Measurements from ENCODE around the gene ARSG. TPM values are rescaled to one million over a fixed set of nuclear protein-coding genes. Genes with fewer than 3 reads are reported as not detected.

Gene ARSG
- total and polyA plus RNA-seq, 4 donors = 1.5 to 5.4 (median 2.3) TPM

GRCh38 chr17:68428498-68429172, 137.3 kb downstream of the ARSG start:
- Histone ChIP-seq H3K9ac (ENCODE audit: low read depth in 1 of 2, low read length in 2 of 2) (no peak overlapping the region), H3K27me3 (ENCODE audit: control insufficient read depth in 4 of 4, insufficient read depth in 4 of 4, low read length in 3 of 4) (no peaks in the 10 kb centered on the region), H3K9me3 (ENCODE audit: control insufficient read depth in 4 of 4, low read length in 3 of 4) (no peaks in the 10 kb centered on the region), H3K36me3 (ENCODE audit: control insufficient read depth in 4 of 4, insufficient read depth in 3 of 4, low read depth in 1 of 4, low read length in 3 of 4) (peaks cover 7 to 45% (median 32%) of the 10 kb centered on the region in 4 donors), H3K4me3 (ENCODE audit: low read depth in 1 of 3, low read length in 3 of 3) (no peak overlapping the region), H3K27ac (ENCODE audit: low read depth in 1 of 2, low read length in 2 of 2) (no peak overlapping the region), H3K4me1 (ENCODE audit: control insufficient read depth in 4 of 4, insufficient read depth in 4 of 4, low read length in 3 of 4) (peaks cover 0 to 9% (median 3%) of the 10 kb centered on the region in 4 donors)
- no peak for DNase-seq (ENCODE audit: low spot score)
- TF ChIP-seq RXRA (IDR thresholded peaks at IDR 0.05) (peak in 1 of 2 donors; percentile 37), HNF4A (conservative IDR thresholded peaks at IDR 0.05) (peak in 1 of 2 donors; percentile 30), RAD21 (IDR thresholded peaks at IDR 0.05) (peak in 1 of 2 donors; percentile 49), YY1 (IDR thresholded peaks at IDR 0.05) (no peak), JUND (IDR thresholded peaks at IDR 0.05) (no peak), CTCF (IDR thresholded peaks at IDR 0.05; ENCODE audit: low read depth, low read length, missing input control) (no peak), FOXA1 (IDR thresholded peaks at IDR 0.05) (no peak), FOXA2 (IDR thresholded peaks at IDR 0.05) (no peak), TAF1 (conservative IDR thresholded peaks at IDR 0.05) (no peak)
- WGBS = 64% methylated on average over 14 of the region's 14 CpGs

GRCh38 chr17:68429881-68430280, 138.6 kb downstream of the ARSG start:
- TF ChIP-seq HNF4G (IDR thresholded peaks at IDR 0.05) (no peak), FOXA2 (IDR thresholded peaks at IDR 0.05) (no peak), GABPA (IDR thresholded peaks at IDR 0.05 in 1 of 2, conservative IDR thresholded peaks at IDR 0.05 in 1 of 2) (no peak), HNF4A (conservative IDR thresholded peaks at IDR 0.05) (no peak), ATF3 (IDR thresholded peaks at IDR 0.05) (no peak), SP1 (IDR thresholded peaks at IDR 0.05) (no peak), RAD21 (IDR thresholded peaks at IDR 0.05) (no peak), TAF1 (conservative IDR thresholded peaks at IDR 0.05) (no peak), RXRA (IDR thresholded peaks at IDR 0.05) (no peak), ZBTB33 (IDR thresholded peaks at IDR 0.05) (no peak), EGR1 (IDR thresholded peaks at IDR 0.05; ENCODE audit: low read depth in 2 of 2) (no peak), YY1 (IDR thresholded peaks at IDR 0.05) (no peak), REST (IDR thresholded peaks at IDR 0.05) (no peak), JUND (IDR thresholded peaks at IDR 0.05) (no peak), FOXA1 (IDR thresholded peaks at IDR 0.05) (no peak), NR2F2 (IDR thresholded peaks at IDR 0.05) (no peak)
- 98% methylated on average over 11 of the region's 11 CpGs for WGBS
- Histone ChIP-seq H3K27ac (ENCODE audit: low read depth in 1 of 2, low read length in 2 of 2) (no peak overlapping the region), H3K4me1 (ENCODE audit: control insufficient read depth in 4 of 4, insufficient read depth in 4 of 4, low read length in 3 of 4) (peaks cover 0 to 9% (median 3%) of the 10 kb centered on the region in 4 donors), H3K9me3 (ENCODE audit: control insufficient read depth in 4 of 4, low read length in 3 of 4) (no peaks in the 10 kb centered on the region), H3K4me3 (ENCODE audit: low read depth in 1 of 3, low read length in 3 of 3) (no peak overlapping the region), H3K9ac (ENCODE audit: low read depth in 1 of 2, low read length in 2 of 2) (no peak overlapping the region), H3K27me3 (ENCODE audit: control insufficient read depth in 4 of 4, insufficient read depth in 4 of 4, low read length in 3 of 4) (no peaks in the 10 kb centered on the region), H3K36me3 (ENCODE audit: control insufficient read depth in 4 of 4, insufficient read depth in 3 of 4, low read depth in 1 of 4, low read length in 3 of 4) (peaks cover 4 to 45% (median 31%) of the 10 kb centered on the region in 4 donors)
- DNase-seq (ENCODE audit: low spot score) = no peak
